OCI-LY7 (cell line): ENCODE results near the gene HYAL1. TPM values are rescaled to one million over a fixed set of nuclear protein-coding genes. Genes with fewer than 3 reads are reported as not detected.

Source experiments
- BruUV-seq: library from RNA; stranded (reverse); fragments of 400-500 nt; replicated peaks from 2 replicates; lab custom pipeline; 2021; lab: Mats Ljungman, UMichigan
- CTCF ChIA-PET: fragments of 300-600 bp; sonication (Branson Sonifier 250); formaldehyde crosslinking; loops from one replicate; lab custom pipeline; 2022; ENCODE audit warnings: antibody characterized with exemption; ENCODE audit not compliant: unreplicated experiment; lab: Charles Lee
- POLR2A ChIA-PET: fragments of 300-600 bp; sonication (Branson Sonifier 250); formaldehyde crosslinking; loops from one replicate; lab custom pipeline; 2022; ENCODE audit warnings: antibody characterized with exemption; lab: Charles Lee
- DNase-seq: peaks from one replicate; pipeline ENCODE4 v3.0.0-alpha.2; 2015; ENCODE audit warnings: low spot score
- H2AFZ ChIP-seq: fragments of 200-600 bp; sonication (generic), shearing (Covaris generic); 2 replicates; pipeline ENCODE4 v1.6.1; 2014; ENCODE audit warnings: mild to moderate bottlenecking, antibody characterized with exemption, low read length, moderate library complexity
- H3K27ac ChIP-seq: fragments of 200-600 bp; sonication (generic); 2 replicates; pipeline ENCODE4 v1.5.1; 2014; ENCODE audit warnings: mixed run types, low read depth, mild to moderate bottlenecking, moderate library complexity, low read length, inconsistent platforms; ENCODE audit not compliant: poor library complexity, severe bottlenecking
- H3K36me3 ChIP-seq: fragments of 200-600 bp; sonication (generic); 2 replicates; pipeline ENCODE4 v1.6.1; 2014; ENCODE audit warnings: mild to moderate bottlenecking, antibody characterized with exemption, low read length, moderate library complexity, mixed read lengths; ENCODE audit not compliant: insufficient read depth
- H3K4me1 ChIP-seq: fragments of 200-600 bp; sonication (generic); 2 replicates; pipeline ENCODE4 v1.5.1; 2014; ENCODE audit warnings: mild to moderate bottlenecking, low read length; ENCODE audit not compliant: insufficient read depth, poor library complexity, severe bottlenecking
- H3K4me2 ChIP-seq: fragments of 200-600 bp; sonication (generic); 2 replicates; pipeline ENCODE4 v1.6.1; 2014; ENCODE audit warnings: mild to moderate bottlenecking, low read length
- H3K4me3 ChIP-seq: fragments of 200-600 bp; sonication (generic); 2 replicates; pipeline ENCODE4 v1.5.1; 2014; ENCODE audit warnings: mild to moderate bottlenecking, low read depth, low read length; ENCODE audit not compliant: poor library complexity, severe bottlenecking
- H3K79me2 ChIP-seq: fragments of 200-600 bp; sonication (generic); 2 replicates; pipeline ENCODE4 v1.6.1; 2016; ENCODE audit warnings: low read depth, mild to moderate bottlenecking, low read length, moderate library complexity, mixed read lengths; ENCODE audit not compliant: insufficient read depth
- H3K9me2 ChIP-seq: fragments of 200-600 bp; sonication (generic); 2 replicates; pipeline ENCODE4 v1.6.1; 2016; ENCODE audit warnings: mild to moderate bottlenecking, low read length, mixed read lengths; ENCODE audit not compliant: insufficient read depth
- H3K9me3 ChIP-seq: fragments of 200-600 bp; sonication (generic); 2 replicates; pipeline ENCODE4 v1.6.1; 2014; ENCODE audit warnings: mild to moderate bottlenecking, mixed run types, low read length, mixed read lengths
- H4K20me1 ChIP-seq: fragments of 200-600 bp; sonication (generic); 2 replicates; pipeline ENCODE4 v1.6.1; 2014; ENCODE audit warnings: mild to moderate bottlenecking, antibody characterized with exemption, low read length, moderate library complexity, mixed read lengths; ENCODE audit not compliant: insufficient read depth
- EZH2phosphoT487 ChIP-seq: fragments of 200-600 bp; sonication (generic); IDR thresholded peaks from 2 replicates; pipeline ENCODE4 v1.6.1; 2018; ENCODE audit warnings: low read depth, borderline replicate concordance, mild to moderate bottlenecking, mixed run types, antibody characterized with exemption, low read length, moderate library complexity, mixed read lengths
- intact Hi-C: fragments of 100-400 bp; cut with micrococcal nuclease; formaldehyde crosslinking; loops from one replicate; pipeline ENCODE4 v1.10.0; 2022; ENCODE audit not compliant: unreplicated experiment
- total RNA-seq, 2 experiments: library from RNA; depleted of rRNA in 1 of 2; stranded (reverse); fragments of >200 nt in 1 of 2; shearing (Covaris generic) in 1 of 2; gene quantifications; 2 replicates each; pipeline ENCODE4 v1.2.3, GENCODE V29; 2014 to 2022
- TF ChIP-seq, protein P1 (sequence below): fragments of 200-600 bp; sonication (generic); conservative IDR thresholded peaks from 2 replicates; pipeline ENCODE4 v1.5.1; 2014; ENCODE audit warnings: mild to moderate bottlenecking, antibody characterized with exemption, low read length, moderate library complexity, mixed read lengths

Gene HYAL1
- total RNA-seq, 2 experiments from 2014 or later = 0.36 to 0.85 TPM

DNA sequence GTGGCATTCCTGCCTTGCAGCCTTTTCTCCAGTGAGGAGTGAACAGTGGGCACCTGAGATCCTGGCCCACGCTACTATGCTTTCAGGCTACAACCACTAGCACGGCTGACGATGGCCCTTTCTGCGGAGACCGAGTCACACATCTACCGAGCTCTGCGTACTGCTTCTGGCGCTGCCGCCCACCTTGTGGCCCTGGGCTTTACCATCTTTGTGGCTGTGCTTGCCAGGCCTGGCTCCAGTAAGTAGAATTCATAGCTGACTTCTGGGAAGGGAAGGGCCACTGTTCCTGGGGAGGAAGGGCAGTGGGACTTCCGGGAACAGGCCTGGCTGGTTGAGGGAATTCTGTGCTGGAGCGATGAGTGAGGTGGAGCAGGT is 47.9 kb upstream of the HYAL1 start:
- Histone ChIP-seq H3K36me3 (peaks cover 44% of the 10 kb centered on the region), H4K20me1 (no peaks in the 10 kb centered on the region), H3K9me2 (no peaks in the 10 kb centered on the region), H3K4me3 (peak overlapping the region; percentile 77), H3K4me1 (peaks cover 30% of the 10 kb centered on the region), H2AFZ (peak overlapping the region; percentile 69; the same call in 1 of the 2 replicates), H3K9me3 (no peaks in the 10 kb centered on the region), H3K4me2 (peak overlapping the region; percentile 92), H3K79me2 (peaks cover 8% of the 10 kb centered on the region; the same call in 1 of the 2 replicates), H3K27ac (no peak overlapping the region)
- ChIA-PET POLR2A (interaction anchor here (1.3 to 2.1 kb wide), 2 partner anchors 8 to 15 kb away, joined by 9 to 22 read pairs; partner anchors contain the start of gene TMEM115), CTCF (interaction anchor here (0.6 kb wide), 1 partner anchor 1832 kb away, joined by 5 read pairs; no protein-coding TSS in a partner anchor)
- intact Hi-C loops = loop anchor here (1.0 to 5.0 kb wide), 2 partner anchors 8 to 216 kb away; partner anchors contain the start of genes C3orf18, HEMK1 and TMEM115
- no peak for DNase-seq
- no TSS peak for BruUV-seq
- TF ChIP-seq EZH2phosphoT487 = no peak

DNA sequence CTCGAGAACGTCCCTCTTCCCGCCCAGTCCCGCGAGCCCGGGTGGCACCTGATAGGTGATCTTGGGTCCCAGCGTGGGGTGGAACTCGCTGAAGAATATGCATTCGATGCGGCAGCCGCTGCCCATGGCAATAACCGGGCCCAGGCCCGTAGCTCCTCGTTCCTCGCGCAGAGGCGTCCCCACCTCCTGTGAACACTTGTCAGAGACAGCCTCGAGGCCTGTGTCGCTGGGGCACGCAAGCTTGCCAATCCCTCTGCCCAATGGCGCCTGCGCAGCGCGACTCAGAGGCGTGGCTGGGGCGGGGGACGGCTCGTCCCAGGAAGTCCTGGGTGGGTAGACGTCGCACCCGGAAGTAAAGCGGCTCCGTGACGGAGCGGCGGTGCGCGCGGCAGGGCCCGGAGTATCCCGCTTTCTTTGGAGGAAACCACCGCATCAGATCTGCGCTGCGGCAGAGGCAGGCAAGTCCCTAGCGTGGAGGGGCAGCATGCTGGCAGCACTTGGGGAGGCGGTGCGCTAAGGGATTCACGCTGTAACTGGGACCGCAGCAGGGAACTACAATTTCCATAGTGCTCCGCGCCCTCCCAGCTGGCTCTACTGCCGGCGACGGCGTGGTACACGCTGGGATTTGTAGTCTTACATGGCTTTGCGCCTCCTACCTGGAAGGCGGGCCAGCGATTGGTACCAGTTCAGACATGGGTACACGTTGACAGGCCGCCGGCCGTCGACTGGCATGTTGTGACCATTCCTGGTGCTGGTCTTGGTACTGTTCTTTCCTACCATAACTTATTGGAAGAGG is 47.4 kb upstream of the HYAL1 start, which contains the start of the genes CYB561D2 and NPRL2:
TSS of gene CYB561D2 (plus strand) at position 336 of the 796 bp plus-strand sequence. CDS start 572 bp downstream, outside the sequence.
TSS of gene NPRL2 (minus strand) at position 249 of the 796 bp plus-strand sequence. CDS start at position 126, 123 bp downstream.
- no peaks in the 10 kb centered on the region for H4K20me1 ChIP-seq
- TF ChIP-seq, protein P1, sequence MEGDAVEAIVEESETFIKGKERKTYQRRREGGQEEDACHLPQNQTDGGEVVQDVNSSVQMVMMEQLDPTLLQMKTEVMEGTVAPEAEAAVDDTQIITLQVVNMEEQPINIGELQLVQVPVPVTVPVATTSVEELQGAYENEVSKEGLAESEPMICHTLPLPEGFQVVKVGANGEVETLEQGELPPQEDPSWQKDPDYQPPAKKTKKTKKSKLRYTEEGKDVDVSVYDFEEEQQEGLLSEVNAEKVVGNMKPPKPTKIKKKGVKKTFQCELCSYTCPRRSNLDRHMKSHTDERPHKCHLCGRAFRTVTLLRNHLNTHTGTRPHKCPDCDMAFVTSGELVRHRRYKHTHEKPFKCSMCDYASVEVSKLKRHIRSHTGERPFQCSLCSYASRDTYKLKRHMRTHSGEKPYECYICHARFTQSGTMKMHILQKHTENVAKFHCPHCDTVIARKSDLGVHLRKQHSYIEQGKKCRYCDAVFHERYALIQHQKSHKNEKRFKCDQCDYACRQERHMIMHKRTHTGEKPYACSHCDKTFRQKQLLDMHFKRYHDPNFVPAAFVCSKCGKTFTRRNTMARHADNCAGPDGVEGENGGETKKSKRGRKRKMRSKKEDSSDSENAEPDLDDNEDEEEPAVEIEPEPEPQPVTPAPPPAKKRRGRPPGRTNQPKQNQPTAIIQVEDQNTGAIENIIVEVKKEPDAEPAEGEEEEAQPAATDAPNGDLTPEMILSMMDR = no peak
- TF ChIP-seq EZH2phosphoT487 = no peak
- peak within 1 kb of the TSS; percentile 77 for H3K4me3 ChIP-seq
- ChIA-PET CTCF (interaction anchor here (0.6 to 1.0 kb wide), 3 partner anchors 10 to 1833 kb away, joined by 4 to 5 read pairs (median 5); no protein-coding TSS in a partner anchor), POLR2A (interaction anchor here (0.6 to 2.1 kb wide), 9 partner anchors 9 to 410 kb away, joined by 3 to 22 read pairs (median 6); partner anchors contain the start of genes RASSF1 and TMEM115)
- H3K4me1 ChIP-seq = peaks cover 29% of the 10 kb centered on the region
- peak within 1 kb of the TSS; percentile 63 for H3K27ac ChIP-seq
- H3K4me2 ChIP-seq = peak within 1 kb of the TSS; percentile 92
- DNase-seq = peak; percentile 96
- peaks cover 8% of the 10 kb centered on the region; the same call in 1 of the 2 replicates for H3K79me2 ChIP-seq
- no peaks in the 10 kb centered on the region for H3K9me3 ChIP-seq
- H3K36me3 ChIP-seq = peaks cover 40% of the 10 kb centered on the region
- peak within 1 kb of the TSS; percentile 69; the same call in 1 of the 2 replicates for H2AFZ ChIP-seq
- intact Hi-C loops = loop anchor here (1.0 to 5.0 kb wide), 2 partner anchors 9 to 217 kb away; partner anchors contain the start of genes C3orf18, HEMK1 and TMEM115
- no peaks in the 10 kb centered on the region for H3K9me2 ChIP-seq
- TSS peak; percentile 61 for BruUV-seq

- no TSS peak for BruUV-seq
- peak overlapping the region; percentile 77 for H3K4me3 ChIP-seq
- no peak for DNase-seq
- peak overlapping the region; percentile 92 for H3K4me2 ChIP-seq
- TF ChIP-seq, protein P1 = no peak
- no peak for TF ChIP-seq EZH2phosphoT487
- peak overlapping the region; percentile 63 for H3K27ac ChIP-seq
- H3K36me3 ChIP-seq = peaks cover 34% of the 10 kb centered on the region
- POLR2A ChIA-PET = interaction anchor here (0.6 to 2.1 kb wide), 9 partner anchors 9 to 409 kb away, joined by 3 to 22 read pairs (median 6); partner anchors contain the start of genes RASSF1 and TMEM115
- H3K9me3 ChIP-seq = no peaks in the 10 kb centered on the region
- intact Hi-C loops = loop anchor here (5.0 kb wide), 1 partner anchor 217 kb away; the partner anchor contains the start of genes C3orf18 and HEMK1
- H4K20me1 ChIP-seq = no peaks in the 10 kb centered on the region
- no peaks in the 10 kb centered on the region for H3K9me2 ChIP-seq
- CTCF ChIA-PET = interaction anchor here (0.6 to 1.0 kb wide), 2 partner anchors 11 to 12 kb away, joined by 4 to 5 read pairs; no protein-coding TSS in a partner anchor
- H3K79me2 ChIP-seq = peaks cover 8% of the 10 kb centered on the region; the same call in 1 of the 2 replicates
- H2AFZ ChIP-seq = peak overlapping the region; percentile 69; the same call in 1 of the 2 replicates
- peaks cover 31% of the 10 kb centered on the region for H3K4me1 ChIP-seq
Measured at GRCh38 chr3:50350213-50350526, 46.8 kb upstream of the HYAL1 start.
